Measurements from ENCODE around the gene SORCS3. TPM values are rescaled to one million over a fixed set of nuclear protein-coding genes. Genes with fewer than 3 reads are reported as not detected.

Gene SORCS3
- total and polyA plus RNA-seq, 2 of the 4 experiments (the other 2 are of a cell fraction) = not detected

DNA sequence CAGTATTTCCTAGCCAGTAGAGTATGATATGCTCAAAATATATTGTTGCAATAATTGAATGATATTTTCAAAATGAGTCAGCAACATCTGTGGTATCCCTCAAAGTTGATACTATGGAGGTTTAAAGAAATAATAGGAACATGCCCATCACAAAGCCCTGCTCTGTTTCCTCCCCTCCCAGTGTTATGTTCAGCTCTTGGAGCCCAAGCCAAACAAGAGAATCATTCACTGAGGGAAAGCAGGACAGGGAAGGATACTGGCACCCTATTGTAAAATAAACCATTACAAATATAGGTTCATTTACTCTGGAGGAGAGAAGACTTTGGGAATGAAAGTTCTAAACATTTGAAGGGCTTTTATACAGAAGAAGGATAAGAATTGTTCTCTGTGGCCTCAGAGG is 37.6 kb downstream of the SORCS3 start:
- Histone ChIP-seq H3K4me2 (ENCODE audit: low read depth, low read length) (no peak overlapping the region), H3K14ac (replicated peaks; ENCODE audit: low read depth, low read length) (no peak overlapping the region), H2BK20ac (ENCODE audit: low read depth, low read length) (no peak overlapping the region), H3K9ac (ENCODE audit: low read depth, low read length) (no peak overlapping the region), H4K91ac (ENCODE audit: insufficient read depth, low read depth, low read length) (no peak overlapping the region), H2AK9ac (replicated peaks; ENCODE audit: low read depth, low read length, poor library complexity) (no peak overlapping the region), H3K9me1 (ENCODE audit: insufficient read depth, low read length) (no peaks in the 10 kb centered on the region), H3K27ac (ENCODE audit: insufficient read depth, low read length) (no peak overlapping the region), H2BK15ac (ENCODE audit: low read depth, low read length) (no peak overlapping the region), H3K27me3 (ENCODE audit: control insufficient read depth, insufficient read depth, low read length) (no peaks in the 10 kb centered on the region), H3K56ac (ENCODE audit: extremely low read depth, insufficient read depth, low read length) (no peak overlapping the region), H2BK120ac (ENCODE audit: low read depth, low read length) (no peak overlapping the region), H3K4me3 (ENCODE audit: insufficient read depth, low read depth, low read length) (no peak overlapping the region), H4K5ac (ENCODE audit: low read depth, low read length) (no peak overlapping the region), H2BK5ac (ENCODE audit: low read depth, low read length, poor library complexity, severe bottlenecking) (no peak overlapping the region), H4K20me1 (ENCODE audit: insufficient read depth, low read length) (no peaks in the 10 kb centered on the region), H4K8ac (ENCODE audit: low read depth in 2 of 2, low read length in 2 of 2) (no peak overlapping the region), H3K18ac (ENCODE audit: low read depth, low read length) (no peak overlapping the region), H3K36me3 (ENCODE audit: control insufficient read depth, insufficient read depth, low read length) (no peaks in the 10 kb centered on the region), H3K9me3 (ENCODE audit: control insufficient read depth, insufficient read depth, low read length) (peaks cover 11% of the 10 kb centered on the region), H2AFZ (replicated peaks; ENCODE audit: low read length, poor library complexity) (no peak overlapping the region), H3K4me1 (ENCODE audit: control insufficient read depth, insufficient read depth, low read length) (no peaks in the 10 kb centered on the region), H3K79me1 (ENCODE audit: low read depth in 1 of 2, low read length in 2 of 2) (no peaks in the 10 kb centered on the region), H3K4ac (ENCODE audit: low read depth, low read length) (no peak overlapping the region), H3K23ac (ENCODE audit: low read depth, low read length) (no peak overlapping the region), H2AK5ac (ENCODE audit: low read depth, low read length) (no peak overlapping the region)
- dilution Hi-C loops (cut with HindIII; ENCODE audit: low sequenced_read_pairs, unreplicated experiment) = no loop called here
- CTCF ChIA-PET = no interaction called here
- TF ChIP-seq MAZ (IDR thresholded peaks at IDR 0.05; ENCODE audit: borderline replicate concordance, low read depth, low read length) = no peak
- no peak for TF ChIP-seq BHLHE40 (IDR thresholded peaks at IDR 0.05; ENCODE audit: low read depth, low read length)
- TF ChIP-seq NFE2L2 (IDR thresholded peaks at IDR 0.05; ENCODE audit: low read depth, low read length) = no peak
- TF ChIP-seq RCOR1 (IDR thresholded peaks at IDR 0.05; ENCODE audit: insufficient replicate concordance, low read length) = no peak
- TF ChIP-seq RFX5 (IDR thresholded peaks at IDR 0.05; ENCODE audit: low read depth, low read length) = no peak
- in situ Hi-C loops (cut with MboI; ENCODE audit: low sequenced_read_pairs) = no loop called here
- ATAC-seq (ENCODE audit: low read depth) (no peak), DNase-seq (no peak)
- BruUV-seq (replicated peaks) = no TSS peak
- intact Hi-C loops (cut with micrococcal nuclease) = no loop called here
- POLR2A ChIA-PET (ENCODE audit: unreplicated experiment) = no interaction called here

Data from IMR-90 (cell line).